ENCODE data around the gene BTLA. TPM values are rescaled to one million over a fixed set of nuclear protein-coding genes. Genes with fewer than 3 reads are reported as not detected.

BTLA gene
- total and polyA plus RNA-seq, 2 of the 13 experiments (the other 11 are each of a cell fraction or from before 2014, with no cell fraction given): not detected

GRCh38 chr3:112464264-112464663 lies 35.0 kb downstream of the BTLA start:
- Histone ChIP-seq H3K79me2 (ENCODE audit: insufficient read depth, low read length) (no peaks in the 10 kb centered on the region), H3K27me3 (ENCODE audit: control insufficient read depth in 1 of 2, insufficient read depth in 2 of 2, low read length in 2 of 2) (no peaks in the 10 kb centered on the region), H4K20me1 (ENCODE audit: insufficient read depth, low read length) (no peaks in the 10 kb centered on the region), H2AFZ (ENCODE audit: low read length) (no peak overlapping the region), H3K9me3 (ENCODE audit: low read length) (no peaks in the 10 kb centered on the region), H3K27ac (ENCODE audit: extremely low read length, insufficient read depth, low read length) (no peak overlapping the region), H3K4me1 (ENCODE audit: insufficient read depth, low read length) (no peaks in the 10 kb centered on the region), H3K4me3 (replicated peaks in 1 of 3; ENCODE audit: insufficient read depth in 1 of 3, low read depth in 2 of 3, low read length in 3 of 3) (no peak overlapping the region), H3K9ac (ENCODE audit: insufficient read depth, low read depth, low read length) (no peak overlapping the region), H3K36me3 (replicated peaks in 1 of 2; ENCODE audit: control insufficient read depth in 1 of 2, insufficient read depth in 2 of 2, low read length in 2 of 2) (no peaks in the 10 kb centered on the region), H3K4me2 (ENCODE audit: low read depth, low read length) (no peak overlapping the region)
- FAIRE-seq: no peak
- intact Hi-C loops (cut with micrococcal nuclease; ENCODE audit: unreplicated experiment): no loop called here
- CTCF ChIA-PET (ENCODE audit: low intra/inter-chr PET ratio, low total read pairs): no interaction called here
- 3% methylated on average over 2 of the region's 2 CpGs for WGBS (ENCODE audit: low lambda C conversion rate)
- no peak for DNase-seq (ENCODE audit: low spot score)
- no TSS peak for BruUV-seq (replicated peaks)
- TF ChIP-seq SNAPC5 (CRISPR knock-in tag; IDR thresholded peaks at IDR 0.05; ENCODE audit: borderline replicate concordance) (no peak), ZNF441 (CRISPR knock-in tag; IDR thresholded peaks at IDR 0.05; ENCODE audit: borderline replicate concordance) (no peak), MTF2 (CRISPR knock-in tag; IDR thresholded peaks at IDR 0.05; ENCODE audit: borderline replicate concordance) (no peak), RAD51 (IDR thresholded peaks at IDR 0.05; ENCODE audit: borderline replicate concordance) (no peak), GLI4 (CRISPR knock-in tag; IDR thresholded peaks at IDR 0.05; ENCODE audit: borderline replicate concordance) (no peak), PRDM10 (CRISPR knock-in tag; IDR thresholded peaks at IDR 0.05; ENCODE audit: low read depth) (no peak), ZBTB20 (CRISPR knock-in tag; IDR thresholded peaks at IDR 0.05; ENCODE audit: borderline replicate concordance, low read depth) (no peak), ZNF644 (CRISPR knock-in tag; IDR thresholded peaks at IDR 0.05; ENCODE audit: low read depth) (no peak), NR3C1 (CRISPR knock-in tag; IDR thresholded peaks at IDR 0.05) (no peak), ZNF607 (CRISPR knock-in tag; IDR thresholded peaks at IDR 0.05; ENCODE audit: borderline replicate concordance) (no peak)
- no peak for ATAC-seq
- POLR2A ChIA-PET: no interaction called here
- in situ Hi-C loops (cut with HindIII; ENCODE audit: extremely low pct_ligation_motif_present, low pct_unique_long_range_greater_than_20kb): no loop called here

All from HepG2 (cell line).